Esophagus muscularis mucosa (tissue), 4 donors: ENCODE measurements around the gene NKD2. TPM values are rescaled to one million over a fixed set of nuclear protein-coding genes. Genes with fewer than 3 reads are reported as not detected.

ENCODE experiments used
- DNase-seq: peaks from one replicate; pipeline ENCODE4 v3.0.0-alpha.2; 2017; ENCODE audit errors: extremely low spot score
- H3K27ac ChIP-seq, 4 donors: fragments of 200-600 bp; sonication (generic); replicated peaks in 1 of 4; 1 replicate in 3 of 4; 2 replicates in 1 of 4; pipeline ENCODE4 v1.5.1; 2016 to 2019; ENCODE audit warnings: mild to moderate bottlenecking in 1 of 4
- H3K27me3 ChIP-seq, 4 donors: fragments of 200-600 bp; sonication (generic); one replicate each; pipeline versions ENCODE4 v1.5.1 to v1.6.0; 2016 to 2019
- H3K36me3 ChIP-seq, 4 donors: fragments of 200-600 bp; sonication (generic); one replicate each; pipeline ENCODE4 v1.5.1; 2016 to 2019
- H3K4me1 ChIP-seq, 4 donors: fragments of 200-600 bp; sonication (generic); one replicate each; pipeline ENCODE4 v1.5.1; 2016 to 2019
- H3K4me3 ChIP-seq, 4 donors: fragments of 200-600 bp; sonication (generic); 1 replicate in 2 of 4; 2 replicates in 2 of 4; pipeline ENCODE4 v1.5.1; 2016 to 2019; ENCODE audit warnings: mild to moderate bottlenecking in 4 of 4, moderate library complexity in 1 of 4
- H3K9me3 ChIP-seq, 4 donors: fragments of 200-600 bp; sonication (generic); 1 replicate in 3 of 4; 2 replicates in 1 of 4; pipeline ENCODE4 v1.5.1; 2016 to 2019
- EP300 ChIP-seq: sonication (generic); formaldehyde crosslinking; IDR thresholded peaks from one replicate; pipeline ENCODE4 v1.6.1; 2017; ENCODE audit warnings: antibody characterized with exemption
- POLR2A ChIP-seq: fragments of 450-650 bp; IDR thresholded peaks from one replicate; pipeline ENCODE4 v1.6.1; 2017; ENCODE audit warnings: antibody characterized with exemption, moderate library complexity, mild to moderate bottlenecking, low read depth
- POLR2AphosphoS5 ChIP-seq, 2 donors: sonication (generic); formaldehyde crosslinking; IDR thresholded peaks; one replicate each; pipeline ENCODE4 v1.6.1; 2017; ENCODE audit warnings: antibody characterized with exemption in 2 of 2
- WGBS: methylation state at CpG from one replicate; pipeline ENCODE4 v1.1.5; 2018; 5-methylcytosine and 5-hydroxymethylcytosine counted together
- intact Hi-C: fragments of 100-400 bp; cut with DNase I; formaldehyde crosslinking; loops from one replicate; pipeline ENCODE4 v1.15.1; 2023
- total RNA-seq, 4 donors: library from RNA; depleted of rRNA; stranded (reverse); fragments of >200 nt; gene quantifications; one replicate each; pipeline versions ENCODE4 v1.1.0 to v1.2.1, GENCODE V29; 2016
- TF ChIP-seq, protein P1 (sequence below), 3 experiments: fragments of 200-600 bp in 2 of 3; fragments of 450-650 bp in 1 of 3; sonication (generic) in 2 of 3; IDR thresholded peaks; one replicate each; pipeline ENCODE4 v1.5.1; 2017 to 2019; ENCODE audit warnings: antibody characterized with exemption in 3 of 3, mild to moderate bottlenecking in 2 of 3, moderate library complexity in 1 of 3

The NKD2 gene
- total RNA-seq, 4 donors from 2014 or later, result 3.0 to 6.6 (median 5.4) TPM

- no peak for DNase-seq
- H3K27me3 ChIP-seq, result no peaks in the 10 kb centered on the region
- no peaks in the 10 kb centered on the region for H3K36me3 ChIP-seq
- no peaks in the 10 kb centered on the region for H3K9me3 ChIP-seq
- peaks cover 6 to 33% (median 29%) of the 10 kb centered on the region in 4 donors for H3K4me1 ChIP-seq
- H3K4me3 ChIP-seq, result no peak overlapping the region
- H3K27ac ChIP-seq, result no peak overlapping the region
- intact Hi-C loops, result no loop called here
- no peak for TF ChIP-seq POLR2AphosphoS5 (IDR thresholded peaks at IDR 0.05)
- WGBS, result 69% methylated on average over 10 of the region's 10 CpGs
These were observed 29.9 kb upstream of the NKD2 start for GRCh38 chr5:978693-979092.

DNA sequence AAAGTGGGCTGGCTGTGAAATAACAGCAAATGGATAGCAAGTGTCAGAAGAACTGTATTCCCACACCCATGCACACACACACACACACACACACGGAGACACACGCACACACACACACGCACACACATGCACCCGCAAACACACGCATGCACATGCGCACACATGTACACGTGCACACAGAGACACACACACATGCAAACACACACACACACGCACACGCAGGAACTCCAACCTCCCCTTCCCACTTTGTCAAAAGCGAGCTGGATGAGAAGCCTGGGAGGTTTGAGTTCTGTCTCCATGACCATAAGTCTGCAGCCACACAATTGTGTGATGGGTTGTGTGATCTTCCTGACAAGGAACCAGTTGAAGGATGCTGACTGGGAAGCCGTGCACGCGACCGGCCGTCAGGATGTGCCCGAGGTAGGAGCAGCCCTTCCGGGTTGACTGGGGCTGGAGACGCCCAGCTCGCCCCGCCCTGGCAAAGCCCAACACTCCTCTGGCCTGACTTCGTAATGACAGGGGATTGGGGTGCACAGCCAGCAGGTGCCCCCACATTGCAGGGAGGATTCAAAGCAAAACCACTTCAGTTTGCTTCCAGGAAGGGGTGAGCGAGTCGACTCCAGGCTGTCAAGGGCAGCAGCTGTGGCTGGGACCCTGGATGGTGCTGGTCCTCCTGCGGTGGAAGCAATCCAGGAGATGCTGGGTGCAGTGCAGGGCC lies 29.3 kb upstream of the NKD2 start:
- no peak overlapping the region for H3K27ac ChIP-seq
- 96% methylated on average over 20 of the region's 24 CpGs for WGBS
- TF ChIP-seq POLR2A (no peak), POLR2AphosphoS5 (IDR thresholded peaks at IDR 0.05) (no peak), EP300 (no peak)
- TF ChIP-seq, protein P1, sequence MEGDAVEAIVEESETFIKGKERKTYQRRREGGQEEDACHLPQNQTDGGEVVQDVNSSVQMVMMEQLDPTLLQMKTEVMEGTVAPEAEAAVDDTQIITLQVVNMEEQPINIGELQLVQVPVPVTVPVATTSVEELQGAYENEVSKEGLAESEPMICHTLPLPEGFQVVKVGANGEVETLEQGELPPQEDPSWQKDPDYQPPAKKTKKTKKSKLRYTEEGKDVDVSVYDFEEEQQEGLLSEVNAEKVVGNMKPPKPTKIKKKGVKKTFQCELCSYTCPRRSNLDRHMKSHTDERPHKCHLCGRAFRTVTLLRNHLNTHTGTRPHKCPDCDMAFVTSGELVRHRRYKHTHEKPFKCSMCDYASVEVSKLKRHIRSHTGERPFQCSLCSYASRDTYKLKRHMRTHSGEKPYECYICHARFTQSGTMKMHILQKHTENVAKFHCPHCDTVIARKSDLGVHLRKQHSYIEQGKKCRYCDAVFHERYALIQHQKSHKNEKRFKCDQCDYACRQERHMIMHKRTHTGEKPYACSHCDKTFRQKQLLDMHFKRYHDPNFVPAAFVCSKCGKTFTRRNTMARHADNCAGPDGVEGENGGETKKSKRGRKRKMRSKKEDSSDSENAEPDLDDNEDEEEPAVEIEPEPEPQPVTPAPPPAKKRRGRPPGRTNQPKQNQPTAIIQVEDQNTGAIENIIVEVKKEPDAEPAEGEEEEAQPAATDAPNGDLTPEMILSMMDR (IDR thresholded peaks at IDR 0.05), result no peak
- no peak for DNase-seq
- no peaks in the 10 kb centered on the region for H3K36me3 ChIP-seq
- H3K9me3 ChIP-seq, result no peaks in the 10 kb centered on the region
- no peaks in the 10 kb centered on the region for H3K27me3 ChIP-seq
- H3K4me1 ChIP-seq, result peaks cover 6 to 33% (median 29%) of the 10 kb centered on the region in 4 donors
- intact Hi-C loops, result no loop called here
- H3K4me3 ChIP-seq, result no peak overlapping the region

DNA sequence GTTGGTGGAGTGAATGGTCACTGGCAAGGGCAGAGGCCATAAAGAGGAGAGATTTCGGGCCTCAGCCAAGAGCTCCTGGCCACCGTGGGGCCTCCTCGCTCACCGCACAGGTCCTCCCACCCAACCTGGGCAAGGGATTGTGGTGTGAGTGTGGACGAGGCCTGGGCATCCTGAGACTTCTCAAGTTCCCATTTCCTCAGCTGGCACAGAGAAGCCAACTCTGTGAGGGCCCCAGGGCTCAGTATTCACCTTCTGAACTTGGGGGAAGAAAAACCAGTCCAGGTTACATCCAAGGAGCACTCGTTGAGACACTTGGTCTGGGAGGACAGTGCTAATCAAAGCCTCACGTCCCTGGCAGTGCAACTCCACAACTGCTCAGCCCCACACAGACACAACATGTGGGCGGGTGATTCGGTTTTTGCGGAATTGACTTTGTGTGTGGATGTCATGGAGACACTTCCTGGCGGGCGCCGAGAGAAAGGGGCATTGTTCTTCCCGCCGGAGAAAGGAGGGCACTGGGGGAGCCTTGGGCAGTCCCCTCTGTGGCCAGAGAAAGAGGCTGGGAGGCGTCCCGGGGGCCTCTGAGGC lies 28.5 kb upstream of the NKD2 start:
- TF ChIP-seq, protein P1 (IDR thresholded peaks at IDR 0.05), result no peak
- TF ChIP-seq POLR2A, result no peak
- no peak for TF ChIP-seq POLR2AphosphoS5 (IDR thresholded peaks at IDR 0.05)
- TF ChIP-seq EP300, result no peak
- DNase-seq, result no peak

DNA sequence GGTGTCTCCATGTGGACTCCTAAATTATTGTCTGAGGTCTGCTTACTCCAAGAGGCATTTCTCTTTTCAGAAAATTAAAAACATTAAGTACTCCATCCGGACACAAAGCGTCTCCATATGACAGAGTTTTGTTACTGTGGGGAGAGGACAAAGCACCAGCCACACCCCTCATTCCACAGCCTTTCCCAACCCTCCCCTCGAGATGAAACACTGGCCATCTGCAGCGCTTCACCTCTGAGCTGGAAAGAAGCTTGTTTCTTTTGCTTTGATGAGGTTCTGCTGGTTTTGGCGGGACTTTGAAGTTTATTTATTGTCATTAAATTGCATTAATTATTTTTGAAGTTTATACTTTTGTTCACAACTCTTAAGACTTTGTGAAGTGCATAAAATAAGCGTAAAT lies 27.6 kb upstream of the NKD2 start:
- no peaks in the 10 kb centered on the region for H3K27me3 ChIP-seq
- DNase-seq, result no peak
- H3K4me3 ChIP-seq, result no peak overlapping the region
- intact Hi-C loops, result no loop called here
- H3K9me3 ChIP-seq, result no peaks in the 10 kb centered on the region
- TF ChIP-seq, protein P1 (IDR thresholded peaks at IDR 0.05), result no peak
- TF ChIP-seq POLR2AphosphoS5 (IDR thresholded peaks at IDR 0.05) (no peak), EP300 (no peak), POLR2A (no peak)
- WGBS, result 33% methylated on average over 6 of the region's 6 CpGs
- H3K36me3 ChIP-seq, result no peaks in the 10 kb centered on the region
- peak overlapping the region; percentile 7 to 64 (median 56) for H3K27ac ChIP-seq
- peaks cover 6 to 33% (median 29%) of the 10 kb centered on the region in 4 donors for H3K4me1 ChIP-seq

More for the DNA sequence above, 28.5 kb upstream of the NKD2 start:
- no peak overlapping the region for H3K4me3 ChIP-seq
- no peaks in the 10 kb centered on the region for H3K27me3 ChIP-seq
- H3K27ac ChIP-seq, result peak overlapping the region; percentile 7 to 64 (median 56)
- WGBS, result 87% methylated on average over 8 of the region's 17 CpGs
- H3K4me1 ChIP-seq, result peaks cover 6 to 33% (median 29%) of the 10 kb centered on the region in 4 donors
- H3K36me3 ChIP-seq, result no peaks in the 10 kb centered on the region
- intact Hi-C loops, result no loop called here
- no peaks in the 10 kb centered on the region for H3K9me3 ChIP-seq

GRCh38 chr5:981456-981855 lies 27.1 kb upstream of the NKD2 start:
- Histone ChIP-seq H3K9me3 (no peaks in the 10 kb centered on the region), H3K4me3 (no peak overlapping the region), H3K36me3 (no peaks in the 10 kb centered on the region), H3K27me3 (no peaks in the 10 kb centered on the region), H3K4me1 (peaks cover 6 to 33% (median 29%) of the 10 kb centered on the region in 4 donors), H3K27ac (peak overlapping the region; percentile 41 to 64 (median 61))
- 58% methylated on average over 7 of the region's 7 CpGs for WGBS
- TF ChIP-seq, protein P1 (IDR thresholded peaks at IDR 0.05), result no peak
- TF ChIP-seq POLR2A (no peak), EP300 (no peak), POLR2AphosphoS5 (IDR thresholded peaks at IDR 0.05) (no peak)
- DNase-seq, result no peak
- intact Hi-C loops, result no loop called here
